Measurements from ENCODE around the gene RNF180.

Gene RNF180

GRCh38 chr5:64260756-64261155, 95.1 kb downstream of the RNF180 start:
- no peaks in the 10 kb centered on the region for H3K79me2 ChIP-seq (ENCODE audit: insufficient read depth, low read length)
- no peak overlapping the region for H3K9ac ChIP-seq (ENCODE audit: low read depth, low read length)
- no peak overlapping the region for H2AFZ ChIP-seq (ENCODE audit: low read depth, low read length)
- no peaks in the 10 kb centered on the region for H3K36me3 ChIP-seq (ENCODE audit: insufficient read depth, low read length)
- no peak overlapping the region for H3K27ac ChIP-seq (ENCODE audit: low read length)
- H3K4me3 ChIP-seq (ENCODE audit: low read depth in 1 of 2, low read length in 2 of 2) = no peak overlapping the region
- no peak overlapping the region for H3K4me2 ChIP-seq (ENCODE audit: insufficient read depth, low read length)
- no peaks in the 10 kb centered on the region for H3K9me3 ChIP-seq (ENCODE audit: insufficient read depth, low read length, severe bottlenecking)
- DNase-seq (no peak), ATAC-seq (ENCODE audit: insufficient read depth, low read depth) (no peak)
- no peaks in the 10 kb centered on the region for H3K27me3 ChIP-seq (ENCODE audit: insufficient read depth, low read length, poor library complexity)
- no peaks in the 10 kb centered on the region for H4K20me1 ChIP-seq (ENCODE audit: insufficient read depth, low read length)
- TF ChIP-seq EZH2 (IDR thresholded peaks at IDR 0.05; ENCODE audit: borderline replicate concordance, low read depth, low read length, severe bottlenecking) (no peak), CTCF (IDR thresholded peaks at IDR 0.05; ENCODE audit: borderline replicate concordance, extremely low read depth, low read length, poor library complexity, severe bottlenecking) (no peak)
- no peaks in the 10 kb centered on the region for H3K4me1 ChIP-seq (ENCODE audit: insufficient read depth, low read length)

GRCh38 chr5:64269164-64269563, 103.5 kb downstream of the RNF180 start:
- ATAC-seq (ENCODE audit: insufficient read depth, low read depth) (no peak), DNase-seq (no peak)
- H2AFZ ChIP-seq (ENCODE audit: low read depth, low read length) = no peak overlapping the region
- TF ChIP-seq CTCF (IDR thresholded peaks at IDR 0.05; ENCODE audit: borderline replicate concordance, extremely low read depth, low read length, poor library complexity, severe bottlenecking) (no peak), EZH2 (IDR thresholded peaks at IDR 0.05; ENCODE audit: borderline replicate concordance, low read depth, low read length, severe bottlenecking) (no peak)
- no peaks in the 10 kb centered on the region for H4K20me1 ChIP-seq (ENCODE audit: insufficient read depth, low read length)
- H3K9ac ChIP-seq (ENCODE audit: low read depth, low read length) = no peak overlapping the region
- H3K9me3 ChIP-seq (ENCODE audit: insufficient read depth, low read length, severe bottlenecking) = no peaks in the 10 kb centered on the region
- H3K4me3 ChIP-seq (ENCODE audit: low read depth in 1 of 2, low read length in 2 of 2) = no peak overlapping the region
- H3K36me3 ChIP-seq (ENCODE audit: insufficient read depth, low read length) = no peaks in the 10 kb centered on the region
- H3K4me2 ChIP-seq (ENCODE audit: insufficient read depth, low read length) = no peak overlapping the region
- H3K27ac ChIP-seq (ENCODE audit: low read length) = no peak overlapping the region
- no peaks in the 10 kb centered on the region for H3K79me2 ChIP-seq (ENCODE audit: insufficient read depth, low read length)
- no peaks in the 10 kb centered on the region for H3K4me1 ChIP-seq (ENCODE audit: insufficient read depth, low read length)
- no peaks in the 10 kb centered on the region for H3K27me3 ChIP-seq (ENCODE audit: insufficient read depth, low read length, poor library complexity)

GRCh38 chr5:64273276-64273675, 107.6 kb downstream of the RNF180 start:
- Histone ChIP-seq H3K27ac (ENCODE audit: low read length) (no peak overlapping the region), H3K36me3 (ENCODE audit: insufficient read depth, low read length) (no peaks in the 10 kb centered on the region), H3K27me3 (ENCODE audit: insufficient read depth, low read length, poor library complexity) (no peaks in the 10 kb centered on the region), H4K20me1 (ENCODE audit: insufficient read depth, low read length) (no peaks in the 10 kb centered on the region), H2AFZ (ENCODE audit: low read depth, low read length) (no peak overlapping the region), H3K9me3 (ENCODE audit: insufficient read depth, low read length, severe bottlenecking) (no peaks in the 10 kb centered on the region), H3K4me1 (ENCODE audit: insufficient read depth, low read length) (no peaks in the 10 kb centered on the region), H3K4me2 (ENCODE audit: insufficient read depth, low read length) (no peak overlapping the region), H3K79me2 (ENCODE audit: insufficient read depth, low read length) (no peaks in the 10 kb centered on the region), H3K9ac (ENCODE audit: low read depth, low read length) (no peak overlapping the region), H3K4me3 (ENCODE audit: low read depth in 1 of 2, low read length in 2 of 2) (no peak overlapping the region)
- TF ChIP-seq EZH2 (IDR thresholded peaks at IDR 0.05; ENCODE audit: borderline replicate concordance, low read depth, low read length, severe bottlenecking) (no peak), CTCF (IDR thresholded peaks at IDR 0.05; ENCODE audit: borderline replicate concordance, extremely low read depth, low read length, poor library complexity, severe bottlenecking) (no peak)
- DNase-seq (no peak), ATAC-seq (ENCODE audit: insufficient read depth, low read depth) (no peak)
